Pancreas (tissue), 10 donors: ENCODE measurements around the gene TAF1C. TPM values are rescaled to one million over a fixed set of nuclear protein-coding genes. Genes with fewer than 3 reads are reported as not detected.

Experiments used
- ATAC-seq, 4 donors: fragments of 200-7000 bp; cut with Tn5 transposase; one replicate each; pipeline versions ENCODE4 v1.8.0 to v1.9.1; 2020; ENCODE audit warnings: mild to moderate bottlenecking in 4 of 4, moderate library complexity in 4 of 4
- DNase-seq, 6 donors: peaks; one replicate each; pipeline ENCODE4 v3.0.0-alpha.2; 2020
- FAIRE-seq: peaks from 2 replicates; lab custom pipeline; 2012; peaks lifted over from hg19 to GRCh38; lab: Jason Lieb, UNC
- H3K27ac ChIP-seq, 4 donors: fragments of 200-600 bp; sonication (generic); 1 replicate in 3 of 4; 2 replicates in 1 of 4; pipeline versions ENCODE4 v1.5.0 to v1.8.0; 2020
- H3K27me3 ChIP-seq, 4 donors: fragments of 200-600 bp; one replicate each; pipeline ENCODE4 v1.8.0; 2021
- H3K36me3 ChIP-seq, 3 donors: fragments of 200-600 bp; sonication (generic) in 1 of 3; one replicate each; pipeline versions ENCODE4 v1.5.0 to v1.8.0; 2020 to 2021
- H3K4me1 ChIP-seq, 3 donors: fragments of 200-600 bp; one replicate each; pipeline ENCODE4 v1.8.0; 2021
- H3K4me3 ChIP-seq, 4 donors: fragments of 200-600 bp; sonication (generic) in 2 of 4; one replicate each; pipeline versions ENCODE4 v1.5.0 to v1.8.0; 2020 to 2021
- H3K9me3 ChIP-seq, 4 donors: fragments of 200-600 bp; one replicate each; pipeline ENCODE4 v1.8.0; 2021
- CTCF ChIP-seq, 4 donors: fragments of 200-600 bp; sonication (generic) in 3 of 4; IDR thresholded peaks; one replicate each; pipeline versions ENCODE4 v1.5.0 to v1.8.0; 2021; ENCODE audit warnings: antibody characterized with exemption in 4 of 4
- WGBS, 2 donors: extraction: QIAGEN DNeasy Blood & Tissue Kit; methylation state at CpG; one replicate each; pipeline ENCODE4 v1.1.7; 2013; 5-methylcytosine and 5-hydroxymethylcytosine counted together
- intact Hi-C, 3 donors: fragments of 100-400 bp; cut with DNase I; formaldehyde crosslinking; loops; one replicate each; pipeline versions ENCODE4 v1.11.1 to v1.14.2; 2022
- polyA plus RNA-seq, 2 donors: library from polyadenylated mRNA; stranded (reverse); fragments of 200-250 nt; gene quantifications; one replicate each; pipeline ENCODE4 v1.2.3, GENCODE V29; 2013
- total RNA-seq, 6 donors: library from RNA; stranded (reverse); fragmentation: NEBNext Ultra II Directional in 4 of 6; extraction: Animal tissue kit (Norgen Biotek cat#: 25700) in 4 of 6; gene quantifications; one replicate each; pipeline versions ENCODE4 v1.2.1 to v1.2.4, GENCODE V29; 2021 to 2023
- donor health status: healthy with polysubstance abuse.
- donor health status: DM: no; HTN: no; CAD: no; lungs with moderate emphysema.
- donor health status: DM: no; HTN: no; CAD: no.
- donor health status: control.
- donor health status: control.
- donor health status: Bipolar disorder and iron deficiency.
- donor health status: DM: yes; HTN: yes; CAD: no.
- donor health status: DM: no; HTN: no; CAD: no.
- donor health status: DM: no; HTN: no; CAD: no.
- donor health status: DM: yes; HTN: yes; CAD: no.

The TAF1C gene
- total and polyA plus RNA-seq, 8 donors: 14.9 to 130 (median 23.1) TPM

DNA sequence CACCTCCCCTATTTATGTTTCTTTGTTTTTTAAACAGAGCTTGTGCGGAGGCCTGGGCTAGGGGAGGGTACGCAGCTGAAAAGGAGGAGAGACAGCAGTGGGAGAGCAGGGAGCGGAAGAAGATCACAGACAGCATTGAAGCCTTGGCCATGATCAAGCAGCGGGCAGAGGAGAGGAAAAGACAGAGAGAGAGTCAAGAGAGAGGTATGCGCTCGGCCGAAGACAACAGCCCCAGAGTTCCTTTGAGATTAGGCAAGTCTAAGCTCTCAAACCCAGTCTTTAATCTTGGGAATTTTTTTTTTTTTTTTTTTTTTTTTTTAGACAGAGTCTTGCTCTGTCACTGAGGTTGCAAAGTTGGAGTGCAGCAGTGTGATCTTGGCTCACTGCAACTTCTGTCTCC is 21.1 kb downstream of the TAF1C start:
- H3K27ac ChIP-seq: no peak overlapping the region
- H3K36me3 ChIP-seq: no peaks in the 10 kb centered on the region
- no peak for FAIRE-seq
- 84 to 85% methylated on average over 7 of the region's 7 CpGs for WGBS, 2 donors
- H3K9me3 ChIP-seq: no peaks in the 10 kb centered on the region
- no peak for DNase-seq
- H3K4me3 ChIP-seq: no peak overlapping the region
- TF ChIP-seq CTCF (IDR thresholded peaks at IDR 0.05): no peak
- H3K4me1 ChIP-seq: no peaks in the 10 kb centered on the region
- intact Hi-C loops: no loop called here
- no peak for ATAC-seq
- H3K27me3 ChIP-seq: peaks cover 0 to 7% (median 0%) of the 10 kb centered on the region in 4 donors

DNA sequence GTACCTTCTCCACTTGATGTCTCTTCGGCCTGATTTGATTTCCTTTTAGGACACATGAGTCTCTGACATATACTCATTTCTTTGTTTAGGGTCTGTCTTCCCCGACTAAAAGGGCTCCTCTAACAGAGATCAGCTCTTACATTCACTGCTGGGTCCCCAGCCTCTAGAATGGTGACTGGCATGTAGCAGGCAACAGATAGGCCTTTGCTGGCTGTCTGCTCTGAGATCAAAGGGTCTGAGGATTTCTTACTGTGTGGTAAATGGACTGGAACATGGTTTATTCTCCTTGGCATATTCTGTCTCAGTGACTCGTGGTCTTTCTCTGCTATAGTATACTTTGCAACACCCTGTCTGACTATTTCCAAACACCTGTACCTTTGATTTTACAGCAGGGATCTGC is 25.1 kb downstream of the TAF1C start:
- WGBS, 2 donors: 61 to 62% methylated on average over 3 of the region's 3 CpGs
- Histone ChIP-seq H3K9me3 (no peaks in the 10 kb centered on the region), H3K4me3 (no peak overlapping the region), H3K27me3 (peaks cover 0 to 4% (median 0%) of the 10 kb centered on the region in 4 donors), H3K4me1 (no peaks in the 10 kb centered on the region), H3K27ac (no peak overlapping the region), H3K36me3 (no peaks in the 10 kb centered on the region)
- no peak for FAIRE-seq
- DNase-seq: no peak
- intact Hi-C loops: no loop called here
- ATAC-seq: no peak
- no peak for TF ChIP-seq CTCF (IDR thresholded peaks at IDR 0.05)

DNA sequence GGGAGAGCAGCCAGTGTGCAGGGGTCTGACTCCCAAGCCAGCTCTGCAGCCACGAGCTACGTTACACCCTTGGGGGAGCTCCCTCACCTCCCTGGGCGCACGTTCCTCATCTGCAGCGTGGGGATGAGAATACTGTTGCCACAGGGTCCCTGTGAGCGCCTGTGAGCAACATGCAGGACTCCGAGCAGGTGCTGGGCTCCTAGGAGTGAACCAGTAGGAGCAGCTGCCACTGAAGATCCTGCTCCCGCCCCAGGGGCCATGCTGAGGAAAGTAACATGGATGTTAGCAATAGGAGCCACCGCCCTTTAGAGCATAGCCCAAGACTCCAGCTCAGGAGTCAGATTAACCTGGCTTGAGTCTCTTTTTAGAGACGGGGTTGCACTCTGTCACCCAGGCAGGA is 25.8 kb downstream of the TAF1C start:
- FAIRE-seq: no peak
- intact Hi-C loops: no loop called here
- Histone ChIP-seq H3K36me3 (no peaks in the 10 kb centered on the region), H3K9me3 (no peaks in the 10 kb centered on the region), H3K27me3 (peaks cover 0 to 4% (median 0%) of the 10 kb centered on the region in 4 donors), H3K4me3 (no peak overlapping the region), H3K27ac (no peak overlapping the region), H3K4me1 (no peaks in the 10 kb centered on the region)
- ATAC-seq: no peak
- TF ChIP-seq CTCF (IDR thresholded peaks at IDR 0.05): no peak
- no peak for DNase-seq
- 68 to 71% methylated on average over 10 of the region's 10 CpGs for WGBS, 2 donors

GRCh38 chr16:84159800-84160199 is 27.1 kb downstream of the TAF1C start:
- WGBS, 2 donors: 27 to 33% methylated on average over 1 of the region's 1 CpG
- H3K36me3 ChIP-seq: no peaks in the 10 kb centered on the region
- TF ChIP-seq CTCF (IDR thresholded peaks at IDR 0.05): no peak
- no peak overlapping the region for H3K27ac ChIP-seq
- ATAC-seq (no peak), FAIRE-seq (no peak), DNase-seq (no peak)
- H3K4me1 ChIP-seq: no peaks in the 10 kb centered on the region
- H3K9me3 ChIP-seq: no peaks in the 10 kb centered on the region
- no peak overlapping the region for H3K4me3 ChIP-seq
- peaks cover 0 to 4% (median 0%) of the 10 kb centered on the region in 4 donors for H3K27me3 ChIP-seq
- intact Hi-C loops: no loop called here

DNA sequence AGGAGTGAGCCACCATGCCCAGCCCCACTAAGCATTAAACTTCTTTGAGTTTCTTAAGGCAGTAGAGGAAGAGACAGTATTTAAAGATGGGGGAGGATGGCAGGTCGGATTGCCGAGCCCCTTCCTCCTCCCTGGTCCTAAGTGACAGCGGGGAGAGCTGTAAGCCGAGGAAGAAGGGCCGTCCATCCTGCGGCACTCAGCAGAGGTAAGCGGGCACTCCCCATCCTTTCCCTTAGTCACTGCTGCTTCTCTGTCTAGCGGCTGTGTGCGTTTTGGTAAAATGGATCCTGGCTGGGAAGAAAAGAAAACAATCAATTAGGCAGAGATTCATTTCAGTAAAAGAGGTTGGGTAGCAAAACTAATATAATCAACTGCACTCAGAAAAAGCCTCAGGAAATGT is 27.9 kb downstream of the TAF1C start:
- Histone ChIP-seq H3K27ac (no peak overlapping the region), H3K4me3 (no peak overlapping the region), H3K4me1 (no peaks in the 10 kb centered on the region), H3K27me3 (peaks cover 0 to 4% (median 0%) of the 10 kb centered on the region in 4 donors), H3K36me3 (no peaks in the 10 kb centered on the region), H3K9me3 (no peaks in the 10 kb centered on the region)
- TF ChIP-seq CTCF (IDR thresholded peaks at IDR 0.05): no peak
- intact Hi-C loops: no loop called here
- 32 to 39% methylated on average over 9 of the region's 9 CpGs for WGBS, 2 donors
- DNase-seq (no peak), ATAC-seq (no peak), FAIRE-seq (no peak)
